ENCODE results near the gene LARP4.
"Not testable (repeated sequence)": the region's sequence is repeated elsewhere in the genome, so short reads cannot be mapped to it uniquely, and the experiment has no call there.

The LARP4 gene

DNA sequence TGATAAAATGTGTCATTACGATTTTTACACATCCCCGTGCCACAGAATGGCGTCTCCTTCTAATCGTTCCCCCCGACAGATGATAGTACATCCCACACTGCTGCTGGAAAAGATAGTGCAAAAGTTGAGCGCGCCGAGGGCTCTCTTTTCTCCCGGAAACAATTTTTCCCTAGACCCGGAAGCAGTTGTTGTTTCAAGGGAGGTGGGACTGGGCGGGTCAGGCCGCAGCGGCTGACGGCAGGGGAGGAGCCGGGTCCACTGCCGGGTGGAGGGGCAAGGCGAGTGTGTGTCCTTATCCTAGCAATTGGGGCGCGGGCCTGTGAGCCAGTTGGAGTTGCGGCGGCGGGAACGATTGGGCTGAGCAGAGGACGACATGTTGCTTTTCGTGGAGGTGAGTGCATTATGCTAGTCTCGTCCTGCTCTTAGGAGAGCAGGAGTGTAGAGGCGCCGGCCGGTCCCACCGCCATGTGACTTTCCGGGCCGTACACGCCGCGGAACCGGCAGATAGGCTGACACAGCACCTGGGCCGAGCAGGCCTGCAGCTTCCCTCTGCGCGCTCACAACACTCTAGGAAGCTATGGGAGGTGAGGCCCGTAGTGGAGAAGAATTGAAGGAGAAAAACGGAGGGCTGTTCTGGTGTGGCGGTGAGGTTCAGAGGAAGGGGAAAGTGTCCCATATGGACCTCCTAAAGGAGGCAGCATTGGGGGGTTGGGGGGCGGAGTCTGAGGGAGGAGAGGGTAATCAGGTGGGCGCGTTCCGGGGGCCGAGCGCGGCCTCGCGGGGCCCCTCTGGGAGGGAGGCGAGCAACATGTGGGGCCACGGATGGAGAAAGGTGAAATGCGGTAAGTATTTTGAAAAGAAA is at the start of gene LARP4:
Gene LARP4 (plus strand): TSS at position 248 of the 862 bp plus-strand sequence. CDS start 126 bp downstream, at position 374.
- DNase-seq = peak; percentile 97

DNA sequence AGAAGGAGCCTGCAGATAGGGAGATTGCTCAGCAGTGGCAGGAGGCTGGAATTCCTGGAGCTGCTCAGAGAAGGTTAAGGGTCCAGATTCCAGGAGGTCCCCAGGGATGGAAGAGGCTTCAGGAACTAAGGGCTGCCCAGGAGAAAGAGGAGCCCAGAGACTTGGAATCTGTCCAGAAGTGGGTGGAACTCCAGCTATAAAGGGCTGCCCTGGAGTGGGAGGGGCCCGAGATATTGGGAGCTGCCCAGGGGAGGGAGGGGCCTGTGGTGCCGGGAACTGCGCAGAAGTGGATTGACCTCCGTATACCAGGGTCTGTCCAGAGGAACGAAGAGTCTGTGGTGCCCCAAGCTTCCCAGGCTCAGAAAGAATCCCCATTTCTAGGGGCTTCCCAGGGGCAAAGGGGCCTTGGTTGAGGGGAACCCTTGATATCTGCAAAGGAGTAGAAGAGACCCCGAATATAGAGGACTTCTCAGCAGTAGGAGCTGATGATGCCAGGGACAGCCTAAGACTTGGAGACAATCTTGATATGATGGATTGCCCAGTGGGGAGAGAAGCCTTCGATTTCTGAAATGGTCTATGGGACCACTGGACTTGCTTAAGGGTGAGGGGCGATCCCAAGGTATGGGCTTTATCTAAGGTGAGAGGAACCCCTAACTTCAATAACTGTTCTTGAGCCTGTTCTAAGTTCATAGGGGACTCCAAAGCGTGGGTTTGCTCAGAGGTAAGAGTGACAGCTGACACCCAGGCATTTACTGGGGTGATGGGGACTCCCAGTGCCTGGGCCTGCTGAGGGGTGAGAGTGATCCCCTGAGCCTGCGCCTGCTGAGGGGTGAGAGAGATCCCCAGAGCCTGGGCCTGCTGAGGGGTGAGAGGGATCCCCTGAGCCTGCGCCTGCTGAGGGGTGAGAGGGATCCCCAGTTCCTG is 49.3 kb upstream of the LARP4 start:
- DNase-seq = no peak

DNA sequence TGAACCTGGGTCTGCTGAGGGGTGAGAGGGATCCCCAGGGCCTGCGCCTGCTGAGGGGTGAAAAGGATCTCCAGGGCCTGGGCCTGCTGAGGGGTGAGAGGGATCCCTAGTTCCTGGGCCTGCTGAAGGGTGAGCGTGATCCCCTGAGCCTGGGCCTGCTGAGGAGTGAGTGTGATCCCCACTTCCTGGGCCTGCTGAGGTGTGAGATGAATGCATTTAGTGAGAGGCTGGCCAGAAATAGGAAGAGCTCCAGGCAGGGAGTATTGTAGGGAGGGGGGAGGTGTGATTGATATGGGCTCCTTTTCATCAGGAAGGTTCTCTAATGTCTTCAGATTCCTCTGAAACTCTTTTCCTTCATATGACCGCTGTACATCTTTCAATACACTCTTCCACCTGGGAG is 47.3 kb upstream of the LARP4 start:
- no peak for DNase-seq

DNA sequence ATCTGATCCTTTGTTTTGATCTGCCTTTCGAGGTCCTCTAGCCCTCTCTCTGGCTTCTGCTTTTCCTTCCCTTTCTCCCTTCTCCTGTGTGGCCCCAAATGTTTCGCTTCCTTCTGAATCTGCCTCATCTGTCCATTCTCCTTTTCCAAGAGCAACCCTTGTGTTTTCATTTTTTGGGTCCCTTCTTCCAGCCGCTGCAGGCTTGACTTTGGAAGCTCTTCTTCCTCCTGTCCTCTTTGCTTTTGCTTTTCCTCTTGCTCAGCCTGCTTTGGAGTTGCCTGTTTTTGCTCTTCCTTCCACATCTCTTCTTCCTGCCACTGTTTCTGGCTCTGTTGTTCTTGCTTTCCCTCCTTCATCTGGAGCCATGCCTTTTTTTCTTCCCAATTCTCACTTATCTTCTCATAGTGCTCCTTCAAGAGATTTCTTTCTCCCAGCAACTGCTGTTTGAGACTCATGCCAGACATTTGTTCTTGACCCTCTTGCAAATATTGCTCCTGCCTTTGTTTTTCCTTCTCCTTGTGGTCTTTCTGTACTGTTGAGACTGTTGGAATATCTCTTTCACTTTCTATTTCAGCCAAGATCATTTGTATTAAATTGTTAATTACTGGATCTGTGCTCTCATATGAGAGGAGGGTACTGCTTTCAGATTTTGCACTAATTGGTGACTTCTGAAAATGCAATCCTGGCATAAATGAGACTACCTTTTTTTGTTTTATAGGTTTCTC is 46.7 kb upstream of the LARP4 start:
- DNase-seq = no peak

DNA sequence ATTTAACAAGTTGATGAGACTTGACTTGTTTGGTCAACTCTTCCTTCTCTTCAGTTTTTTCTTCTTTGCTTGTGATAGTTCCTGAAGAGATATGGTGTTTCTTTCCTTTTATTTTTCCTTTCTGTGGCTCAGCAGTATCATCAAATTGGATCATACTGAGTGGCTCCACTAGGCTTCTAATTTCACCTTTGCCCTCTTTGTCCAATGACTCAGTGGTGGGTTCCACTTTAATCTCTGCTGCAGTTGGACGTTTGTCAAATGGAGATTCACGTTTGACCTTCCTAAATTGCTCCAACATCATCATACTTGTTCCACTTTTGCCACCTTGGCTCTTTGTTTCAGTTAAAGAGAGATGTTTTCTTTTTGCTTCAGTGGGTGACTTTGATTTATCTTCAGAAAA is 45.8 kb upstream of the LARP4 start:
- no peak for DNase-seq

DNA sequence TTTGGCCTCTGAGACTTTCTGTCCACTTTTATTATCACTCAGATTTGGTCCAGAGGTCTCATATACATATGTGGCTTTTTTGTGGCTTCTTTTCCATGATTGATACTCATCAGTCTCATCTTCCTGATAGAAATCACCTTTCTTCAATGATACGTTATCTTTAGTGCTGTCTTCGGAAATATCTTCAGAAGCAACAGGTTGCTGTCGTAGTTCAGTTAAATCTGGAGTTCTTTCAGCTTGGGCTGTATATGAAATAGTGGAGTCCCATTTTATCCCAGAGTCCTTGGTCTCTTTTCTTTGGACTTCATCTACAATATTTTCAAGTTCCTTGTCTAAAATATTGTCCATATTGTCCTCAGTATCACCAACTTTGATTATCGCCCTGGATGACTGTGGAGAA is 45.3 kb upstream of the LARP4 start:
- no peak for DNase-seq

DNA sequence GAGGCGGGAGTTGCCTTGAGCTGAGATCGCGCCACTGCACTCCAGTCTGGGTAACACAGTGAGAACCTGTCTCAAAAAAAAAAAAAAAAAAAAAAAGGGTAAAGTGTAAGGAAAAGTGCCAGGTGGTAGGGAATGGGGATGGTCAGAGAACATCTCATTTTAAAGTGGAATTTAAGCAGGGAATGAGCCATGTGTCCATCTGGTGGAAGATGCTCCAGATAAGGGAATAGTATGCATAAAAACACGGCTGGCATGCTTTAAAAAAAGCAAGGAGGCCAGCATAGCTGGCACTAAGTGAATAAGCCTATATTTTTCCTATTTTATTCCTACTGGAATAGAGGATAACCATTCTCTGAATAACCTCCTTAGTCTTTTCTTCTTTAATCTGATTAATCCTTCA is 38.0 kb upstream of the LARP4 start:
- no peak for DNase-seq

DNA sequence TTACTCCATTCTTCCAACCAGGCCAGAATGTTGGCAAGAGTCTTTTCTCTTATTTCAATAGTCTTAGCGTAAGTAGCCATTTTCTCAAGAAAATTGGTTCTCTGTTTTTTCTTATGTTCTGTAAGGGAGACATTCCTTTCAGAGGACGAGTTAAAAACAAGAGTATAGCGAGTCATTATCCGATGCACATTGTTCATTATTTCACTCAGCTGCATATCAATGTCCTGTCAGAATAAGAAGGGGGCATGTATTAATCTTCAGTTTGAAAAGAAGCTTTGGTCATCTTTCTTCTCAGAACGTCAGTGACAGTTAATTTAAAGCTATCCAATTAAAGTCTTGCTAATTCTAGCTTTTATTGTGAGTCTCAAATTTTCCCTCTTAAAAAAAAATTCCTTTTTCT is 37.5 kb upstream of the LARP4 start:
- DNase-seq = no peak

DNA sequence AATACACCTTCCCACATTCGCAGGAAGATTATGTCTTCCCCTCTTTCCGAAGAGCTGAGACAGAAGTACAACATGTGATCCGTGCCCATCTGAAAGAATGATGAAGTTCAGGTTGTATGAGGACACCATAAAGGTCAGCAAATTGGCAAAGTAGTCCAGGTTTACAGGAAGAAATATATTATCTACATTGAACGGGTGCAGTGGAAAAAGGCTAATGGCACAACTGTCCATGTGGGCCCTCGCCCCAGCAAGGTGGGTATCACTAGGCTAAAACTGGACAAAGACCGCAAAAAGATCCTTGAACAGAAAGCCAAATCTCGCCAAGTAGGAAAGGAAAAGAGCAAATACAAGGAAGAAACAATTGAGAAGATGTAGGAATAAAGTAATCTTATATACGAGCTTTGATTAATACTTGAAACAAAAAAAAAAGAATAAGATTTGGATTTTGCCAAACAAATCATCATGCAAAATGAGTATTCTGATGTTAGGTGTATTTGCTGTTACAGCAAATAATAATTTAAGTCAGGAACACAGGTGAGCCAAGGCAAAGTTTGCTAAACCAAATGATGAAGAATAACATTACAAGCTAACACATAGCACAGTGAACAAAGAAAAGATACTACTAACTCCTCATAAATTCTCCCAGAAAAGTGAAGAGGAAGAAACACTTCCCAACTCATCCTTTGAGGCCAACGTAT is 34.8 kb upstream of the LARP4 start:
- DNase-seq = no peak

DNA sequence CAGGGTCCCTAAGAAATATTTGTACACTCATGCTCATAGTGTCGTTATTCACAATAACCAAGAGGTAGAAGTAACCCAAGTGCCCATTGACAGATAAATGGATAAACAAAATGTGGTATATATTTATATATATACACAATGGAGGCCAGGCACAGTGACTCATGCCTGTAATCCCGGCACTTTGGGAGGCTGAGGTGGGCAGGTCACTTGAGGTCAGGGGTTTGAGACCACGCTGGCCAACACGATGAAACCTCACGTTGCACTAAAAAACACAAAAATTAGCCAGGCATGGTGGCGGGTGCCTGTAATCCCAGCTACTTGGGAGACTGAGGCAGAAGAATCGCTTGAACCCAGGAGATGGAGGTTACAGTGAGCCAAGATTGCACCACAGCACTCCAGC is 30.0 kb upstream of the LARP4 start:
- not testable (repeated sequence) for DNase-seq

DNA sequence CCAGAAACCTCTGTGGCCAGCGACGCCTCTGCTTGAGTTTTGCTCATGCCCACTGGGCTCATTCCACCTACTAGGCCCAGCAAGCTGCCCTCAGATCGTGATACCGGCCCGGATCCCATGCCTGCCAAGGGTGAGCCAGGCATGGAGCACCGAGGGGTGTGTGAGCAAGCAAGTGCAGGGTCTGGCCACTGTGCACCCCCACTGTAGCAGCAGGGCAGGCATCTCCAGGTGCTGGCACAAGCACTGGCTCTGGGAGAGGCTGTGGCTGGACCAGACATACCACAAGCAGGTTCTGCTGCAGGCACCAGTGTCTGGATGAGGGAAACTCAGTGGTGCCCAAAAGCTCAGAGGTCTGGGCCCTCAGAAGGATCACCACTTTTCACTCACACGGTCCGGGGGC is 24.9 kb upstream of the LARP4 start:
- no peak for DNase-seq

DNA sequence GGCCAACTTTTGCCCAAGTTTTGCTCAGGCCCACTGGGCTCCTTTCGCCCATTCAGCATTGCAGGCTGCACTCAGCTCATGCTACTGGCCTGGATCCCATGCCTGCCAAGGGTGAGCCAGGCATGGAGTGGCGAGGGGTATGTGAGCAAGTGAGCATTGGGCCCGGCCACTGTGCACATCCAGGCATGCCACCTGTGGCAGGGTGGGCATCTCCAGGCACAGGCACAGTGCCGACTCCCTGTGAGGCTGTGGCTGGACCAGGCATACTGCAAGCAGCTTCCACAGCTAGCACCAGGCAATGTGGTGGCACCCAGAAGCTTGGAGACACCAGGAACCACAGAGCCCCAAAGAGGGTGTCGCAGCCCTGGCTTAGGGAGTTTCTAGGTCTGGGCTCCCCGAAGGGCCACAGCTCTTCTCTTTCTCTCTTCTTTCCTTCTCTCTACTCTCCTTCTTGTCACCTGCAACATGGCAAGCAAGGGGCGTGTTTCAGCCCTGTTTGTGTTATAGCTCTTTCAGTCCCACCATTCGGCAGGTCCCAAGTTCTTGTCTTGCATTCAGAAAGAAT is 19.8 kb upstream of the LARP4 start:
- no peak for DNase-seq

DNA sequence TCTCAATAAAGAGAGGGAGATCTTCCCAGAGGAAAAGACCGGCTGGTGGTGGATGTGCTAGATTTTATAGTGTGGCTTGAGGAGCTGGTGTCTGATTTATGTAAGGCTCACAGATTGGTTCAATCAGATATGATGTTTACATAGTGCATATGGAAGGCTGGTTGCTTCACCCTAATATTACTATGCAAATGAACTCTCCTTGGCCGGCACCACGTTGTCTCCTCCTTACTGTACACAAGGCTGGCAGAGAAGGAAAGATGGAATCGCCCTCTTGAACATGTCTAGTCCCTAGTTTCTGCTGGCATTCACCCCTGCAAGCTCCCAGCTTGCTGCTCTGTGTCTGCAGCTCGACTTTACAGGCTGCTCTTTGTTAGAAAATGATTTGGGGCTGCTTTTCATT is 13.2 kb upstream of the LARP4 start:
- no peak for DNase-seq

DNA sequence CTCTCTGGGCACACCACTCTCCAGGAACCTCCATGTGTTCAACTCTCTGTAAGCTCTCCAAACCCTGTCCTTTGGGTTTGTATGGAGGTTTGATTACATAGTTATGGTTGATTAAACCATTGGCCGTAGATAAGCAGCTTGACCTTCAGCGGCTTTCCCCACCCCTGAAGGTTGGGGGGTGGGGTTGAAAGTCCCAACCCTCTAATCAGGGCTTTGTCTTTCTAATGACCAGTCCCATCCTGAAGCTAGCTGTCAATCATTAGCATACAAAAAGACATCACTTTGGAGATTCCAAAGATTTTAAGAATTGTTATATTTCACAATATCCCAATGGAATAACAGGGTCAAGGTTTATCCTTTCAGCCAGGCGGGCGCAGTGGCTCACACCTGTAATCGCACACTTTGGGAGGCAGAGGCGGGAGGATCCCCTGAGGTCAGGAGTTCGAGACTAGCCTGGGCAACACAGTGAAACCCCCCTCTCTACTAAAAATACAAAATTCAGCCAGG is 12.7 kb upstream of the LARP4 start:
- no peak for DNase-seq

DNA sequence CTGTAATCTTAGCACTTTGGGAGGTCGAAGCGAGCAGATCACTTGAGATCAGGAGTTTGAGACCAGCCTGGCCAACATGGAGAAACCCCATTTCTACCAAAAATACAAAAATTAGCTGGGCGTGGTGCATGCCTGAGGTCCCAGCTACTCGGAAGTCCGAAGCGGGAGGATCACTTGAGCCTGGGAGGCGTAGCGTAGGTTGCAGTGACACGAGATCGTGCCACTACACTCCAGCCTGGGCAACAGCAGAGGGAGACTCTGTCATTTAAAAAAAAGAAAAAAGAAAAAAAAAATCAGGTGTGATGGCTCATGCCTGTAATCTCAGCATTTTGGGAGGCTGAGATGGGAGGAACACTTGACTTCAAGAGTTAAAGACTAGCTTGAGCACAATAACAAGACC is 11.9 kb upstream of the LARP4 start:
- DNase-seq = not testable (repeated sequence)

DNA sequence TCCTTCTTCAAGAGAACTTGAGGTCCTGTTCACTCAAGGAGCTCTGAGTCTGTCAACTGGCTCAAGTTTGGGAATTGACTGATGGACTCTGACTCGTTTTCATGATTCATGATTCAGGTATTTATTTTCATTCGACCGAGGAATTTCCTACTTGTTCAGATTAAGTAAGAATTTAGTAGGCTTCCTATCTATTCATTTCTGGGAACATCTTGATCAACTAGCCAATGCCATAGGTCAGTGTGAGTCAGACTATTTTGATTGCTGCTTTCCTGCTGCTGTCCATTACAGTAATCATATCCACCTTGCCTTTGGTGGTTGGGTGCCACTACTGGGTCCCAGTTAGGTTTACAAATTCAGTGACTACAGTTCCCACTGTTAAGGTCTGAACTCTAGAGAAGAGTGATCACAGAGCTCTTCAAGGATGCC is 10.4 kb upstream of the LARP4 start:
- peak; percentile 94 for DNase-seq

DNA sequence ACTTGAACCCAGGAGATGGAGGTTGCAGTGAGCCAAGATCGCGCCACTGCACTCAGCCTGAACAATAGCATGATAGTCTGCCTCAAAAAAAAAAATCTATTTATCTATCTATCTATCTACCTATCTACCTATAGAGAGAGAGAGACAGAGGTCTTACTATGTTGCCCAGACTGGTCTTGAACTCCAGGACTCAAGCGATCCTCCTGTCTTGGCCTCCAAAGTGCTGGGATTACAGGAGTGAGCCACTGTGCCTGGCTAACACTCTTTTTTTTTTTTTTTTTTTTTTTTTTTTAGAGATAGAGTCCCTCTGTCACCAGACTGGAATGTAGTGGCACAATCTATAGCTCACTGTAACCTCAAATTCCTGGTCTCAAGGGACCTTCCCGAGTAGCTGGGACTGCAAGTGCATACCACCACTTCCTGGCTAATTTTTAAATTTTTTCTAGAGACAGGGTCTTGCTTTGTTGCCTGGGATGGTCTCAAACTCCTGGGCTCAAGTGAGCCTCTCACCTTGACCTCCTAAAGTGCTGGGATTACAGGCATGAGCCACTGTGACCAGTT is 6.1 kb upstream of the LARP4 start:
- no peak for DNase-seq

DNA sequence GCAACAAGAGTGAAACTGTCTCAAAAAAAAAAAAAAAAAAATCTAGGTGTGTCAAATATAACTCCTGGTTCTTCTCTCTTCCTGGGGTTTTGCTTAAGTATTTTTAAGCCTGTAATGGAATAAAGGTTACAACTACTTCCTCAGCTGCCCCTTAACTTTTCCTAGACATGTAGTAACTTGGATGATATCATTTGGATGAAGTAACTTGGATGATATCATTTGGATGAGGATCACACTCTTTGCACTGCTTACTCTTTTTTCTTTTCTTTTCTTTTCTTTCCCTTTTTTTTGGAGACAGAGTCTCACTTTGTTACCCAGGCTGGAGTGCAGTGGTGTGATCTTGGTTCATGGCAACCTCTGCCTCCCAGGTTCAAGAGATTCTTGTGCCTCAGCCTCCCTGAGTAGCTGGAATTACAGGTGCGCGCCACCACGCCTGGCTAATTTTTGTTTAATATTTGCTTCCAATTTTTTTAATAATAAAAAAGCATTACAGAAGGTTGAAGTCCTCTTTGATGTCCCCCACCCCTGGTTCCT is 3.5 kb upstream of the LARP4 start:
- DNase-seq = peak; percentile 56

DNA sequence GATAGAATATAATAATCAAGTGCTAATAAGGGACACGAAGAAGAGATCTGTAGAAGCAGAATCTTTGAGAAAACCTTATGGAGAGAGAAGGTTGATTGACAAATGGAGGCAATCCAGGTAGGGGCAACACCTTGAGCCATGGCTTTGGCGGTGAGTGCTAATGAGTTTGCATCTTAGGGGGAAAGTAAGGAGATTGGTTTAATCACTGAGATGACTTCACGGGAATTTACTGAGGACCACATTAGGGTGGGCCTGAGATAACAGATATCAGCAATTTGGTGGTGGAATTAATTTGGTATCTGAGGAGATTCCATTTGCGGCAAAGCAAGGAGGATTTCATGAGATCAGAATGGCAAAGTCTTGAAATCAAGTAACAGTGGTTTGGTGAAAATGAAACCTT is 1.8 kb upstream of the LARP4 start:
- no peak for DNase-seq

DNA sequence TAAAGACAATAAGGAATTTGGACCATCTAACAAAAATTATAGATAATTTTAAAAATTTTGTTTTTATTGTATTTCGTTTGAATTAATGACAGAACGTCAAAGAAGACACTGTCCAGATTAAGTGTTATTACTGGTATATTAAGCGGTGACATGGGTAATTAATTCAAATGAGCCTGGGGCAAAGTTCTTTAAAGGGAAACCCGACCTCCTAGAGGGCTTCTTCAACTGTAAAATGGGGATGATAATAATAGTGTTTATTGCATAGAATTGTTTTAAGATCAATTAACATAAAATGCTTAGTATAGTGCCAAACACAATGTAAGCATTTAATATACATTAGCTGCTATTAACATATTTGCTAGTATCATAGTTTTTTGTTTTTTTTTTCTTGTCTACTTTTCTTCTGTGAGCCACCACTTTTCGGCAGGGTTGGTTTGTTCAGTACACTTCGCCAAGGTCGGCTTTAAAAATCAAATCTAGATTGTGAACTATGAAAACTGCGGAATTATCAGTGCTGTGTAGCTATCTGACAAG is 514 bp upstream of the LARP4 start:
- no peak for DNase-seq

DNA sequence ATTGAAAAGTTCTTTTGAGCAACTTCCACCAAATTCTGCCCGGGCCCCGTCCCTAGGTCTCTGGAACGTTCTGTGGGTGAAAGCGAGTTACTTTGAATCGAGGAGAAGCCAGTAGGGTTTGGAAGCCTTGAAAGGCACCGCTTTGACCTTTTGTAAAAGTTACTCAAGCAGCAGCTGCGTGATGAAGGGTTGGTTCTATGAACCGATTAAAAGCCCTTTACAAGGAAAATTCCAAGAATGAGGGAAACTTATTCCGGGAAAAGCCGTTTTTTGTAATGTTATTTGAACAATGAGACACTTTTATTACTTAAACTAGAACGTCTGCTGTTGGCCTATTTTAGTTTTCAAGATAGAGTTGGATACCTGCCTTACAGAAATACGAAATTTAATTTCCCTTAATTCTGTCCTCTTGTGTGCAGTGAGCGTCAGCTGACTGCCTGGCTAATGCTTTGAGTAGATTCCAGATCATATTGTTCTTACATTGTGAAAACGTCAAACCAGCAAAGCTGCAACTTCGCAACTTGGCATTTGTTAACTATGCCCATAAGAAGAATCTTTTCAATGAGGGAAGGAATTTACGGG is 906 bp downstream of the LARP4 start:
- no peak for DNase-seq

Measured in NCI-H226 (cell line).